ENCODE measurements around the gene ZC2HC1C.
A peak's percentile ranks its signal among the peaks of the same experiment; 100 is the strongest.

ZC2HC1C gene

DNA sequence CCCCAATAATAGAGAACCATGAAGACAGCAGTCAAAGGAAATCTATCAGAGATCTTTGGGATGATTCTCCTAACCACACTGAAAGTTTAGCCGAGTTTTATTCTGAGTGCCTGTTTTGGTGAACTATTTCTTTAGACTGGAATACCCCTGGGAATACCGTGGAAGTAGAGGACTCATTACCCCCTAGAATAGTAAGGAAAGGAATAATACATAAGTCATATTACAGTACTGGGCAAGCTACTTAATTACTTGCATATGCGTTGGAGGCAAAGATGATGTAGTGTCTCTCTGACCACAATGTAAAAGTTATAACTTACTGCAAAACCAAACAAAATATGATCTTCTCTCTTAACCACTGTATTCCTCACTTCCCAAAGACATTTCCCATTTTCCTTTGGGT, 25.5 kb downstream of the ZC2HC1C start:
- no peak for DNase-seq

- DNase-seq, result no peak
These were observed 26.2 kb downstream of the ZC2HC1C start for GRCh38 chr14:75095690-75096089.

GRCh38 chr14:75096959-75097358, 27.5 kb downstream of the ZC2HC1C start:
- DNase-seq, result no peak

DNA sequence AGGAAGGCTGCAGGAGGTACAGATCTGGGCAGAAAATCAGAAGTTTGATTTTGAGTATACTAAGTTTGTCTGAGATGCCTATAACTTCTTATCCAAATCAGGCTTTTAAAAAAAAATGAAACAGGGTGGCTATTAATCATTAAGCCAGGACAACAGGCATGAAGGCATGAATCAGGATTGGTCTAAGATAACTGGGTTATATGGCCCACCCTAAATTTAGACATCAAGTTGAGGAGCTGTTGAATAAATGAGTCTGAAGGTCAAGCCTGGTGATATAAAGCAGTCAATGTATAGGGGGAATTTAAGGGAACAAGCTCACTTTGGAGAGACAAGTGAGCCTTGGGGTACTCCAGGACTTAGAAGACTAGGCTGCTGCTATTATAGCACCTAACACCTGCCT, 28.8 kb downstream of the ZC2HC1C start:
- no peak for DNase-seq

DNA sequence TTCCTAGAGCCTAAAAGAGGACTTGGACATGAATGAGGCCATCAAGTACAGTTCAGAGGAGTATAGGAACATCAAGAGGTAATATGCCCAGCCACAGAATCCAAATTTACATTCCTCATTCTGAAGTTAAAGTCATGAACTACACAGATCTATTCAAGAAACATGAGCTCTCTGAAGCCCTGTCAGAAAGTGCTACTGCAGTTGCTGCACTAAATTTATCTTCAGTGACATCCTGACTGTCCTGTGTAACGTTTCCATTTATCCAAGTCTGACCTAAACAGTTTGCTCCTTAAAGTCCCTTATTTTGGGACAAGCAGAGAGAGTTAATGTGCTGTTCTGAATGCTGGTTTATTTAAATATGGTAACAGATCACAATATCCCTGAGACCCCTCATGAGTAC, 29.2 kb downstream of the ZC2HC1C start:
- no peak for DNase-seq

GRCh38 chr14:75101491-75101890, 32.0 kb downstream of the ZC2HC1C start:
- no peak for DNase-seq

DNA sequence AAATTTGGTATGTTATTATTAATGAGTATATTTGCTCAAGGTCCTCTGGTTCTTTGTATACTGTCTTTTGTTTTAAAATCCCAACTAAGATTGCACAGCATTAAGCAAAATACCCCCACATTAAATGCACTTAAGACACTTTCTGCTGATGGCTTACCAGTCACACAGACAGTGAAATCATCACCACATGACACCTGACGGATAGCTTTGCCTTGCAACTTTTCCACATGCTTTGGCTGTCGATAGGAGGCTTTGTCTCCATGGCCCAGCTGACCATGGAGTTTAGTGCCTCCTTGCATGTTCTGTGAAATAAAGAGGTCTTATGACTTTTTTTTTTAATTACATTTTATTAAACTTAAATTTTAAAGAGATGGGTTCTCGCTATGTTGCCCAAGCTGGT, 37.7 kb downstream of the ZC2HC1C start:
- DNase-seq, result no peak

DNA sequence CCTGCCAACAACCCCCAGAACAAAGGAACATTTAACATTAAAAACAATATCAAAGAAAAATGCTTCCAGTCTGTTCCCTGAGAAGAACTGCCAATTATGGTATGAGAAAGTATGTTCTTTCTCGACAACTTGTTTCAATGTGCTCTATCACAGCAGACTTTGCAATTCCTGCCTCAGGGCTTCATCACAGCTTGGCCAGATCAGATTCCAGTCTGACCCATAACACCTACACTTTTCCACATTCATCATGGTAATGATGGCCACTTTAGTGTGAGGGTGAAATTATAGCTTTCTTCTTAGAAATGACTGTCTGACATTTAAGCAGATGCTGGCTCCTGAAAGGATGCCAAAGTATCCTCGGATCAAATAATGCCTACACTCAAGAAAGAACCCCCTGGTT, 40.4 kb downstream of the ZC2HC1C start:
- no peak for DNase-seq

DNA sequence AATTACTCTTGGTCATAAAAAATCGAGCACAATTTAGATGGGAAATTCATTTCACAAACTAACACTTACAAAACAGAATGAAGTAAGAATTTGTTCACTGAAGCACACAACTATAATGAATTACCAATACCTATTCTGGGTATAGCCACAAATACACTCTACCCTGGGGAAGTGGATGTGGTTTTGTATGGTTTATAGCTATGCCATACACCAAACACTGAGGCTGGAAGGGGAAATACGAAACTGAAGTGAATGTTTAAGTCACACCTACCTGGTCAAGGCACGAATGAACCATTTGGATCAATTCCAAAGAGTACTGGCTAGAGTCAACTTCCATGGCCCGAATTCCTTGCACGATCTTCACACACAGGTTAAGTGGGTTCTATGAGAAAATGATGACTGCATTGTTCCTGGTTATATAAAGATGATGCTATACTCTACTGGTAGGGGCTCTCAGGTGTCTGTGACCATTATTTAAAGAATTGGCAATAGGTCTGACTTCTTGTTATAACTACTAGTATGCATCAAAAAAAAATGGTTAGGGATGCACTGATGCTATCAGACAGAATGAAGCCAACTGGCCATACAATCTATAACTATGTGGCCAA, 44.6 kb downstream of the ZC2HC1C start:
- DNase-seq, result no peak

DNA sequence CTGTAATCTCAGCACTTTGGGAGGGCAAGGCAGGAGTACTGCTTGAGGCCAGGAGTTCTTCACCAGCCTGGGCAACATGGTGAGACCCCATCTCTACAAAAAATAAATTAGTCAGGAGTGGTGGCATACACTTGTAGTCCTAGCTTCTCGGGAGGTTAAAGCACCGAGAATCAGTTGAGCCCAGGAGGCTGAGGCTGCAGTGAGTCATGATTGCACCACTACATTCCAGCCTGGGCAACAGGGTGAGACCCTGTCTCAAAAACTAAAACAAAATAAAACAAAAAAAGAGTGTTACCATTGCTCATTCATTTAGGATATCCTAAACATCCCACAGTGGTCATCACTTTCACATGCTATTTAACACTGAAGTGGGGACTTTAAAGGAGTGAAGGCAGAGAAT, 49.6 kb downstream of the ZC2HC1C start:
- no peak for DNase-seq

- no peak for DNase-seq
These were observed 51.3 kb downstream of the ZC2HC1C start for GRCh38 chr14:75120541-75121291.

DNA sequence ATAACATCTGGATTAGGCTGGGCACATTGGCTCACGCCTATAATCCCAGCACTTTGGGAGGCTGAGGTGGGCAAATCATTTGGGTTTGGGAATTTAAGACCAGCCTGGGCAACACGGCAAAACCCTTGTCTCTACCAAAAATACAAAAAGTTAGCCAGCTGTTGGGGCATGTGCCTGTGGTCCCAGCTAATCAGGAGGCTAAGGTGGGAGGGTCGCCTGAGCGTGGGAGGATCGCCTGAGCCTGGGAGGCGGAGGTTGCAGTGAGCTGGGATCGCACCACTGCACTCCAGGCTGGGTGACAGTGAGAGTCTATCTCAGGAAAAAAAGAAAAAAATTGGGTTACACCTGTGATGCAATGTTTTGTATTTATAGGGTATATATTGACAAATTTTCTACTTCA, 52.1 kb downstream of the ZC2HC1C start:
- DNase-seq, result no peak

- peak in 3 of 56 donors; percentile 7 to 22 (median 9) for DNase-seq
These were observed 54.5 kb downstream of the ZC2HC1C start for GRCh38 chr14:75123991-75124390.

DNA sequence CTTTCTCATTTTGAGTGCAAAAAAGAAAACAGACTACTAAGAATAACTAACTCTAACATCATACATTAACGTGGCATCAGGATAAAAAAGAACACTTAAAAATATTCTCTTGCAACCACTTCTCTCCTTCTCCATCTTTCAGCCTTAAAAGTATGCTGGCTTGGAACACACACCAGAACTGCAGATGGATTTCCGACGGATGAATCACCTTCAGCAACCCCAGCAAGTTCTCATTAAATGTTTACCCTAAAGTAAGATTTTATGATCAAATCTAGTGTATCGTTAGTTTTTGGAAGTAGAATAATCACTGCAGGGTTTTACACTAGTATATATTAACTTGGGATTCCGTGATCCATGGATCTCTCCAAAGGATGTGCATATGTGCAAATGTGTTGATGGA, 56.2 kb downstream of the ZC2HC1C start:
- DNase-seq, result no peak

- DNase-seq, result no peak
These were observed 56.7 kb downstream of the ZC2HC1C start for GRCh38 chr14:75126121-75126544.

DNA sequence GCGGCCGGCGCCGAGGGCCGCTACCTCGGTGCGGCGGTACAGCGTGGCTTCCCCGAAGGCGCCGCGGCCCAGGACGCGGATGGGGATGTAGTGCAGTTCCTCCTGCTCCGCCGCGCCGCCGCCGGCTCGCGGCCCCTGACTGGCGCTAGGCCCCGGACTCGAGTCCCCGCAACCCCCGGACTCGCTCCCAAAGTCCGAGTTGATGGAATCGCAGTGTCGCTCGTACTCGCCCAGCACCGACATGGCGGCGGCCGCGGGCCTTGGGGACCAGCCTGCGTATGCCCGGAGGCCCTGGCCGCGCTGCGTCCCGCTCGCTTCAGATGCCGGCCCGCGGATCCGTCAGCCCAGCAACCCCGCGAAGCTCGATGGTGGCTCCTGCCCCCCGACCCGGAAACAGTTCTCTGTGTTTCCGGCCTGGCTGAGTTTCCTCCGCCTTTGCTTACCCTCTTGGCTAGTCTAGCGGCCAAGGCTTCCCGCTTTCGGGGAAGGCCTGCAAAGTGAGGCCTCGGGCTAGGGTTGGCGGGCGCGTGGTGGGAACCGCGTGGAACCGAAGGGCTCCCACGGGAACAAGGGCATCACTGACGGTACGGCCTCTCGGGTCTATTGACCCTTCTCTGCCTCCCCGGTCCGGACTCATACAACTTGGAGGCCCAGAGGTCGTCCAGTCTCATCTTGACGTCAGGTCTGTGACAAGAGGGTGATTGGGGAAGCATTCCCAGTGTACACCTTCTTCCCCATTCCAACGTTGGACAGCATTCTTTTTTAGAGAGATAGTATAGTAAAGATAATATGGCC, 57.4 kb downstream of the ZC2HC1C start, which contains the start of gene NEK9:
Gene NEK9, minus strand, starts transcription at position 370 of the 795 bp plus-strand sequence. Its CDS starts 127 bp downstream, at position 243.
- peak; percentile 11 to 94 (median 84) for DNase-seq

GRCh38 chr14:75127474-75127820, 58.0 kb downstream of the ZC2HC1C start:
- peak in 1 of 56 donors; percentile 13 for DNase-seq

DNA sequence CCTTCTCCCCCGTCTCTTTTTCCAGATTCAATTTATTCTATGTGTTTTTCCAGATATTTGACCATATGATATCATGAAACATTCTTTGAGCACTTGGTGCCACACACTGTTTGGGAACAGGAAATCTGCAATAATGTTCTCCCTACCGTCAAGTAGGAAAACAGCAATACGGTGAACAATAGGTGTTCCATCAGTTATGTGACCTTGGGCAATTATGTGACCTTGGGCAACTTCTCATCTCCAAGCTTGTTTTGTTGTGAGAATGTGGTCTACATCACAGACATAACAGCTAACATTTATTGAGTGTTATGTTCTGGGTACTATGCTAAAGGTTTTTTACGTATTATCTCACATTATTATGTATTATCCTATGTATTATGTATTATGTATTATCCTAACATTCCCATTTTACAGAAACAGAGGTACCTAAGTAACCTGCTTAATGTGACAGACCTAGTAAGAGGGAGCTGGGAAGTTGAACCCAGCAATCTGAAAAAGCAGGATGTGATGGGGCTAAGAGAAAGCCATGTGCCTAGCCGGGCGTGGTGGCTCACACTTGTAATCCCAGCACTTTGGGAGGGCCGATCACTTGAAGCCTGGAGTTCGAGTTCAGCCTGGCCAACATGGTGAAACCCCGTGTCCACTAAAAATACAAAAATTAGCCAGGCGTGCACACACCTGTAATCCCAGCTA, 58.6 kb downstream of the ZC2HC1C start:
- no peak for DNase-seq

GRCh38 chr14:75128596-75128990, 59.2 kb downstream of the ZC2HC1C start:
- no peak for DNase-seq
